Suprapubic skin (tissue), 3 donors: Measurements from ENCODE around the gene LANCL2.
"Not testable (repeated sequence)": the region's sequence is repeated elsewhere in the genome, so short reads cannot be mapped to it uniquely, and the experiment has no call there.

Experiments used
- POLR2A ChIP-seq, 2 donors: fragments of 450-650 bp; IDR thresholded peaks; one replicate each; pipeline ENCODE4 v1.6.1; 2017; ENCODE audit warnings: antibody characterized with exemption in 2 of 2, mild to moderate bottlenecking in 2 of 2, moderate library complexity in 2 of 2
- TF ChIP-seq, protein P1 (sequence below), 2 donors: fragments of 200-600 bp in 1 of 2; fragments of 450-650 bp in 1 of 2; sonication (generic) in 1 of 2; IDR thresholded peaks; one replicate each; pipeline ENCODE4 v1.5.1; 2016 to 2019; ENCODE audit warnings: antibody characterized with exemption in 2 of 2, mild to moderate bottlenecking in 1 of 2, moderate library complexity in 1 of 2

DNA sequence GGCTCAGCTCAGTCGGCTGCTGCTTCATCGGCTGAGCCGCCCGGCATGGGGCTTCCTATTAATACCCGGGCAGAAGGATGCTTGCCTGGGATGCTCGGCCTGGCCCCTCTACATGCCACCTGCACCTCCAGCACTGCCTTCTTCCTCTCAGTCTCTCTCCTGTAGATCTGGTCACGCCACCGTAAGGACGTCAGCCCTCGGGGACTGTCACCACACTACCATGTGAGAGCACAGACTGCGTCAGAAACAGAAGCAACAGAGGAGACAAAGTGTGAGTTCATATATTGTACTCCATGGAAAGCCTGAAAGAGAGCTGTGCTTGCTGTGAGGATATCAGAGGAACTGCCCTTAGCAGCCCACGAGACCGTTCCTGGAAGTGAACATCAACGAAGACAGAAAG lies 107.3 kb downstream of the LANCL2 start:
- TF ChIP-seq, protein P1, sequence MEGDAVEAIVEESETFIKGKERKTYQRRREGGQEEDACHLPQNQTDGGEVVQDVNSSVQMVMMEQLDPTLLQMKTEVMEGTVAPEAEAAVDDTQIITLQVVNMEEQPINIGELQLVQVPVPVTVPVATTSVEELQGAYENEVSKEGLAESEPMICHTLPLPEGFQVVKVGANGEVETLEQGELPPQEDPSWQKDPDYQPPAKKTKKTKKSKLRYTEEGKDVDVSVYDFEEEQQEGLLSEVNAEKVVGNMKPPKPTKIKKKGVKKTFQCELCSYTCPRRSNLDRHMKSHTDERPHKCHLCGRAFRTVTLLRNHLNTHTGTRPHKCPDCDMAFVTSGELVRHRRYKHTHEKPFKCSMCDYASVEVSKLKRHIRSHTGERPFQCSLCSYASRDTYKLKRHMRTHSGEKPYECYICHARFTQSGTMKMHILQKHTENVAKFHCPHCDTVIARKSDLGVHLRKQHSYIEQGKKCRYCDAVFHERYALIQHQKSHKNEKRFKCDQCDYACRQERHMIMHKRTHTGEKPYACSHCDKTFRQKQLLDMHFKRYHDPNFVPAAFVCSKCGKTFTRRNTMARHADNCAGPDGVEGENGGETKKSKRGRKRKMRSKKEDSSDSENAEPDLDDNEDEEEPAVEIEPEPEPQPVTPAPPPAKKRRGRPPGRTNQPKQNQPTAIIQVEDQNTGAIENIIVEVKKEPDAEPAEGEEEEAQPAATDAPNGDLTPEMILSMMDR (IDR thresholded peaks at IDR 0.05): not testable (repeated sequence)
- not testable (repeated sequence) for TF ChIP-seq POLR2A (IDR thresholded peaks at IDR 0.05)
